ENCODE results near the gene LRRC8D. TPM values are rescaled to one million over a fixed set of nuclear protein-coding genes. Genes with fewer than 3 reads are reported as not detected.
A peak's percentile ranks its signal among the peaks of the same experiment; 100 is the strongest.

LRRC8D gene
- total RNA-seq, 1 experiment from 2014 or later: 22.3 TPM

DNA sequence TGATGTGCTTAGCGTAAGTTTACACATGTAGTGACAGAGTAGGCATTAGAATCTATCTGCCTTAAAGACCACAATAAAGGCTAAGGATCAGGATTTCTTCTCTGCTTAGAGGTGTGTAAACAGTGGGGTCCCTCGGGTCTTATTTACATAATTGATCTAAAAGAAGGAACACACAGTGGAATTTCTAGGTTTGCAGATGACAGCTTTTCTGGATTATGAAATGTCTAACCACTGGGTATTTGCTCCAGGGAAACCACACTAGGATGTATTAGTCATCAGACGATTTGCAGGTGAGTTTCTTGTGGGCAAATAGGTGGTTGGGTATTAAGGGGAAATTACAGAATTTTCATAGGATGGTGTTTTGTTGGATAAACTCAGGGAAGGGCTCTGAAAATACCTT is 5.8 kb downstream of the LRRC8D start:
- no TSS peak for BruUV-seq (replicated peaks)

DNA sequence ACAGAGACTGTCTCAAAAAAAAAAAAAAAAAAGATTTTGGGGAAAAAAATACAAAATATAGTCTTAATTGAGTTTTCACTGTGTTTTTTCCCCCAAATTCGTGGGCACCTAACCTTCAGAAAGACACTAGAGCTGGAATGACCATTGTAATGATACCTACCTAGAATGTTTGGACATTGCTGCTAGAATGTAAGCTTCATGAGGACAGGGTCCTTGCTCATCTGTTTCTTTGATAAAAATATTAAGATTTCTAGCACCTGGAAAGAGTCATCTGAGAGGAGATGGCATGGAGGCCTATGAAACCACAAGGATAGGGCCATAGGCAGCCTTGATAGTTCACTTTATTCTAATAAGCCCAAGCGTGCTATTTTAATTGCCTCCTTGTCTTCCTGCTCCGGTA is 6.5 kb downstream of the LRRC8D start:
- Mint-ChIP-seq H3K36me3 (ENCODE audit: insufficient read depth, unreplicated experiment) (no peaks in the 10 kb centered on the region), H3K27ac (ENCODE audit: unreplicated experiment) (no peak overlapping the region), H3K4me1 (ENCODE audit: low read depth, unreplicated experiment) (peaks cover 22% of the 10 kb centered on the region), H3K27me3 (ENCODE audit: unreplicated experiment) (no peaks in the 10 kb centered on the region), H3K4me3 (ENCODE audit: low read depth, unreplicated experiment) (no peak overlapping the region), H3K9me3 (ENCODE audit: low read depth, unreplicated experiment) (no peaks in the 10 kb centered on the region)
- CTCF ChIA-PET: no interaction called here
- DNase-seq: no peak
- TF ChIP-seq, protein P1, sequence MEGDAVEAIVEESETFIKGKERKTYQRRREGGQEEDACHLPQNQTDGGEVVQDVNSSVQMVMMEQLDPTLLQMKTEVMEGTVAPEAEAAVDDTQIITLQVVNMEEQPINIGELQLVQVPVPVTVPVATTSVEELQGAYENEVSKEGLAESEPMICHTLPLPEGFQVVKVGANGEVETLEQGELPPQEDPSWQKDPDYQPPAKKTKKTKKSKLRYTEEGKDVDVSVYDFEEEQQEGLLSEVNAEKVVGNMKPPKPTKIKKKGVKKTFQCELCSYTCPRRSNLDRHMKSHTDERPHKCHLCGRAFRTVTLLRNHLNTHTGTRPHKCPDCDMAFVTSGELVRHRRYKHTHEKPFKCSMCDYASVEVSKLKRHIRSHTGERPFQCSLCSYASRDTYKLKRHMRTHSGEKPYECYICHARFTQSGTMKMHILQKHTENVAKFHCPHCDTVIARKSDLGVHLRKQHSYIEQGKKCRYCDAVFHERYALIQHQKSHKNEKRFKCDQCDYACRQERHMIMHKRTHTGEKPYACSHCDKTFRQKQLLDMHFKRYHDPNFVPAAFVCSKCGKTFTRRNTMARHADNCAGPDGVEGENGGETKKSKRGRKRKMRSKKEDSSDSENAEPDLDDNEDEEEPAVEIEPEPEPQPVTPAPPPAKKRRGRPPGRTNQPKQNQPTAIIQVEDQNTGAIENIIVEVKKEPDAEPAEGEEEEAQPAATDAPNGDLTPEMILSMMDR (IDR thresholded peaks at IDR 0.05; ENCODE audit: unreplicated experiment): no peak
- BruUV-seq (replicated peaks): no TSS peak
- intact Hi-C loops (cut with micrococcal nuclease; ENCODE audit: unreplicated experiment): no loop called here

More for the DNA sequence above, 5.8 kb downstream of the LRRC8D start:
- CTCF ChIA-PET: no interaction called here
- H3K27me3 Mint-ChIP-seq (ENCODE audit: unreplicated experiment): no peaks in the 10 kb centered on the region
- intact Hi-C loops (cut with micrococcal nuclease; ENCODE audit: unreplicated experiment): no loop called here
- H3K36me3 Mint-ChIP-seq (ENCODE audit: insufficient read depth, unreplicated experiment): peaks cover 7% of the 10 kb centered on the region
- TF ChIP-seq, protein P1 (IDR thresholded peaks at IDR 0.05; ENCODE audit: unreplicated experiment): no peak
- peaks cover 29% of the 10 kb centered on the region for H3K4me1 Mint-ChIP-seq (ENCODE audit: low read depth, unreplicated experiment)
- no peaks in the 10 kb centered on the region for H3K9me3 Mint-ChIP-seq (ENCODE audit: low read depth, unreplicated experiment)
- no peak overlapping the region for H3K27ac Mint-ChIP-seq (ENCODE audit: unreplicated experiment)
- no peak overlapping the region for H3K4me3 Mint-ChIP-seq (ENCODE audit: low read depth, unreplicated experiment)
- peak; percentile 23 for DNase-seq

DNA sequence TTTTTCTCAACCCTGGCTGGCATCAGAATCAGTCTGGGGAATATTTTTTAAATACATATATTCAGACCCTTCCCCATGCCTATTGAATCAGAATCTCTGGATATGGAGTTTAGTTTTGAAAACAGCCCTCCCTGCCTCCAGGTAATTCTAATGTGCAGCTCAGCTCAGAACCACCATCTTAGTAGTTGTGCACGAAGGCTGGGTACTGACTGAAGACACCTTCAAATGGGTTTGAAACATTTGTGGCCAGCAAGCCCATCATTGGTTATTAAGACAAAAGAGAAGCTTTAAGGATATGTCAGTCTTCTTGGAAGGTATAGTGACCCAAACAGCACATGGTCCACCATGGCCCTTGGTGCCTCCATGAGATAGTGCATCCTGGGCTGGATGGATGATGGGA is 7.1 kb downstream of the LRRC8D start:
- TF ChIP-seq, protein P1 (IDR thresholded peaks at IDR 0.05; ENCODE audit: unreplicated experiment): no peak
- intact Hi-C loops (cut with micrococcal nuclease; ENCODE audit: unreplicated experiment): no loop called here
- H3K36me3 Mint-ChIP-seq (ENCODE audit: insufficient read depth, unreplicated experiment): no peaks in the 10 kb centered on the region
- no peak overlapping the region for H3K27ac Mint-ChIP-seq (ENCODE audit: unreplicated experiment)
- H3K27me3 Mint-ChIP-seq (ENCODE audit: unreplicated experiment): no peaks in the 10 kb centered on the region
- no peaks in the 10 kb centered on the region for H3K9me3 Mint-ChIP-seq (ENCODE audit: low read depth, unreplicated experiment)
- no peak overlapping the region for H3K4me3 Mint-ChIP-seq (ENCODE audit: low read depth, unreplicated experiment)
- H3K4me1 Mint-ChIP-seq (ENCODE audit: low read depth, unreplicated experiment): peaks cover 17% of the 10 kb centered on the region
- CTCF ChIA-PET: no interaction called here
- no peak for DNase-seq
- no TSS peak for BruUV-seq (replicated peaks)

DNA sequence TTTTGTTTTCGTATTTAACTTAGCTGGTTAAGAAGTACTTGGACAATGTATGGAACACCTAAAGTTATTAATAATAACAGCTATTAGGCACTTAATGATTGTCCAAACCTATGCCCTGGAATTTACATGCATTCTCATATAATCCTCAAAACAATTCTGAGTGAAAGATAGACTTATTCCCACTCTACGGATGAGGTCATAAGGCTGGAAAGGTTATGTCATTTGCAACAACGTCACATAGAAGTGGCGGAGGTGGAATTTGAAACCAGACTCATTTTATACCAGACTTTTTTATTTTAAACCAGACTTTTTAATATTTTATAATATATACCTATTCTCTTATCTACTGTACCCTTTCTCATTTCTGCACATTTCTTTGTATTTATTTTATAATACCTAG is 8.4 kb downstream of the LRRC8D start:
- no peaks in the 10 kb centered on the region for H3K27me3 Mint-ChIP-seq (ENCODE audit: unreplicated experiment)
- BruUV-seq (replicated peaks): no TSS peak
- H3K9me3 Mint-ChIP-seq (ENCODE audit: low read depth, unreplicated experiment): no peaks in the 10 kb centered on the region
- TF ChIP-seq, protein P1 (IDR thresholded peaks at IDR 0.05; ENCODE audit: unreplicated experiment): no peak
- intact Hi-C loops (cut with micrococcal nuclease; ENCODE audit: unreplicated experiment): no loop called here
- H3K4me3 Mint-ChIP-seq (ENCODE audit: low read depth, unreplicated experiment): no peak overlapping the region
- no peak for DNase-seq
- H3K27ac Mint-ChIP-seq (ENCODE audit: unreplicated experiment): no peak overlapping the region
- CTCF ChIA-PET: no interaction called here
- H3K4me1 Mint-ChIP-seq (ENCODE audit: low read depth, unreplicated experiment): peaks cover 4% of the 10 kb centered on the region
- H3K36me3 Mint-ChIP-seq (ENCODE audit: insufficient read depth, unreplicated experiment): no peaks in the 10 kb centered on the region

Measured in Calu3 (cell line).